ENCODE data around the gene ROS1. TPM values are rescaled to one million over a fixed set of nuclear protein-coding genes. Genes with fewer than 3 reads are reported as not detected.

ROS1 gene
- polyA plus RNA-seq, 3 donors: not detected

DNA sequence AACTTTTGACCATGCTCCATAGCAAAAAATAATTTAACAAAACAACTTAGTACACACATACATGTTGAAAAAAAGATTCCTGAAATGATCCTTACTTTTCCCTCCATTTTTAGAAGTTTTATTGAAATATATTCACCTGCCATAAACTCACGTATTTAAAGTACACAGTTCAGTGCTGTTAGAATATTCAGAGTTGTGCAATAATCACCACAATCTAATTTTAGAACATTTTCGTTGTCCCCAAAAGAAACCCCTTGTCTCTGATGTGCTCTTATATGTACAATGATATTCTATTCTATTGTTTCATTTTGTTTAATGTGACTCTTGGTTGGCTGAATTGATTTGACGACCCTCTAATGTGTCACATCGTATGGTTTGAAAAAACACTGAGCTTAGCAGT is 15.9 kb downstream of the ROS1 start:
- no CpG with 5 or more reads among the region's 4 CpGs for WGBS (ENCODE audit: insufficient coverage)
- Histone ChIP-seq H3K4me2 (replicated peaks; ENCODE audit: extremely low read depth, low read length, poor library complexity, severe bottlenecking) (no peak overlapping the region), H3K27ac (ENCODE audit: low read depth in 1 of 2, low read length in 2 of 2) (no peak overlapping the region), H3K4me1 (ENCODE audit: control insufficient read depth in 1 of 2, insufficient read depth in 2 of 2, low read length in 2 of 2) (no peaks in the 10 kb centered on the region), H3K4me3 (replicated peaks in 1 of 3; ENCODE audit: low read depth in 2 of 3, low read length in 3 of 3) (no peak overlapping the region), H3K9ac (ENCODE audit: insufficient read depth, low read length, poor library complexity, severe bottlenecking) (no peak overlapping the region), H3K9me3 (replicated peaks in 1 of 2; ENCODE audit: control insufficient read depth in 1 of 2, insufficient read depth in 1 of 2, low read length in 2 of 2) (no peaks in the 10 kb centered on the region), H3K79me2 (ENCODE audit: insufficient read depth, low read length) (no peaks in the 10 kb centered on the region), H4K20me1 (ENCODE audit: insufficient read depth, low read length) (no peaks in the 10 kb centered on the region), H3K36me3 (replicated peaks in 1 of 2; ENCODE audit: control insufficient read depth in 1 of 2, insufficient read depth in 2 of 2, low read length in 2 of 2) (no peaks in the 10 kb centered on the region), H3K27me3 (ENCODE audit: control insufficient read depth in 2 of 2, insufficient read depth in 2 of 2, low read length in 2 of 2) (no peaks in the 10 kb centered on the region), H2AFZ (ENCODE audit: insufficient read depth, low read depth, low read length, poor library complexity, severe bottlenecking) (no peak overlapping the region)
- Mint-ChIP-seq H3K4me1 (no peaks in the 10 kb centered on the region), H3K27ac (no peak overlapping the region), H3K9me3 (peaks cover 0 to 2% (median 0%) of the 10 kb centered on the region in 7 donors), H3K36me3 (no peaks in the 10 kb centered on the region), H3K27me3 (ENCODE audit: low read depth in 3 of 3) (peaks cover 2 to 6% (median 5%) of the 10 kb centered on the region in 3 donors), H3K4me3 (no peak overlapping the region)
- TF ChIP-seq, protein P1, sequence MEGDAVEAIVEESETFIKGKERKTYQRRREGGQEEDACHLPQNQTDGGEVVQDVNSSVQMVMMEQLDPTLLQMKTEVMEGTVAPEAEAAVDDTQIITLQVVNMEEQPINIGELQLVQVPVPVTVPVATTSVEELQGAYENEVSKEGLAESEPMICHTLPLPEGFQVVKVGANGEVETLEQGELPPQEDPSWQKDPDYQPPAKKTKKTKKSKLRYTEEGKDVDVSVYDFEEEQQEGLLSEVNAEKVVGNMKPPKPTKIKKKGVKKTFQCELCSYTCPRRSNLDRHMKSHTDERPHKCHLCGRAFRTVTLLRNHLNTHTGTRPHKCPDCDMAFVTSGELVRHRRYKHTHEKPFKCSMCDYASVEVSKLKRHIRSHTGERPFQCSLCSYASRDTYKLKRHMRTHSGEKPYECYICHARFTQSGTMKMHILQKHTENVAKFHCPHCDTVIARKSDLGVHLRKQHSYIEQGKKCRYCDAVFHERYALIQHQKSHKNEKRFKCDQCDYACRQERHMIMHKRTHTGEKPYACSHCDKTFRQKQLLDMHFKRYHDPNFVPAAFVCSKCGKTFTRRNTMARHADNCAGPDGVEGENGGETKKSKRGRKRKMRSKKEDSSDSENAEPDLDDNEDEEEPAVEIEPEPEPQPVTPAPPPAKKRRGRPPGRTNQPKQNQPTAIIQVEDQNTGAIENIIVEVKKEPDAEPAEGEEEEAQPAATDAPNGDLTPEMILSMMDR (IDR thresholded peaks at IDR 0.05): no peak
- no peak for DNase-seq
- intact Hi-C loops (cut with micrococcal nuclease): no loop called here

DNA sequence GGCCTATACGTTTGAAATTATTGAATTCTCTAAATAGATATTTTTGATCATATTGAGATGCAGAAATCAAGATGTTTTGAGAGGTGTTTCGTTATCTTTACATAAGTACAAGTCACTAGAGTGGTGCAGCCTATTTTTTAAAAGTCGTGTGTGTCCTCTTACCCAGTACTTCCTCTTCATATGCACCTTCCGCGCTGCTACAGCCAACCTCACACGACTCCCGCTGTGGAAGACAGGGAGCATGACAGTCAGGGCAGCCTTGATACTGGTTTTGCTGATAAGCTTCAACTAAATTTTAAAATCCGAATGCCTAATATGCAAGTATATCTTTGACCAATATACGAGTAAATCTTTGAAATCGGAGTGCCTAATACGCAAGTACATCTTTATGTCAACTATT is 16.3 kb downstream of the ROS1 start:
- H3K27me3 ChIP-seq (ENCODE audit: control insufficient read depth in 2 of 2, insufficient read depth in 2 of 2, low read length in 2 of 2): no peaks in the 10 kb centered on the region
- no peak overlapping the region for H3K9ac ChIP-seq (ENCODE audit: insufficient read depth, low read length, poor library complexity, severe bottlenecking)
- peaks cover 2 to 6% (median 5%) of the 10 kb centered on the region in 3 donors for H3K27me3 Mint-ChIP-seq (ENCODE audit: low read depth in 3 of 3)
- no peaks in the 10 kb centered on the region for H3K36me3 ChIP-seq (replicated peaks in 1 of 2; ENCODE audit: control insufficient read depth in 1 of 2, insufficient read depth in 2 of 2, low read length in 2 of 2)
- no peak overlapping the region for H3K27ac Mint-ChIP-seq
- no peaks in the 10 kb centered on the region for H3K4me1 Mint-ChIP-seq
- peaks cover 0 to 2% (median 0%) of the 10 kb centered on the region in 7 donors for H3K9me3 Mint-ChIP-seq
- no peak overlapping the region for H3K4me3 Mint-ChIP-seq
- 86% methylated on average over 8 of the region's 11 CpGs for WGBS (ENCODE audit: insufficient coverage)
- H3K79me2 ChIP-seq (ENCODE audit: insufficient read depth, low read length): no peaks in the 10 kb centered on the region
- H3K9me3 ChIP-seq (replicated peaks in 1 of 2; ENCODE audit: control insufficient read depth in 1 of 2, insufficient read depth in 1 of 2, low read length in 2 of 2): no peaks in the 10 kb centered on the region
- no peaks in the 10 kb centered on the region for H4K20me1 ChIP-seq (ENCODE audit: insufficient read depth, low read length)
- no peak overlapping the region for H2AFZ ChIP-seq (ENCODE audit: insufficient read depth, low read depth, low read length, poor library complexity, severe bottlenecking)
- no peak overlapping the region for H3K4me3 ChIP-seq (replicated peaks in 1 of 3; ENCODE audit: low read depth in 2 of 3, low read length in 3 of 3)
- no peak for DNase-seq
- no peak overlapping the region for H3K27ac ChIP-seq (ENCODE audit: low read depth in 1 of 2, low read length in 2 of 2)
- H3K36me3 Mint-ChIP-seq: no peaks in the 10 kb centered on the region
- no peaks in the 10 kb centered on the region for H3K4me1 ChIP-seq (ENCODE audit: control insufficient read depth in 1 of 2, insufficient read depth in 2 of 2, low read length in 2 of 2)
- H3K4me2 ChIP-seq (replicated peaks; ENCODE audit: extremely low read depth, low read length, poor library complexity, severe bottlenecking): no peak overlapping the region
- TF ChIP-seq, protein P1 (IDR thresholded peaks at IDR 0.05): no peak
- intact Hi-C loops (cut with micrococcal nuclease): no loop called here

All from CD14-positive monocyte (primary cell).